K562 (cell line): ENCODE results near the gene ACRBP. TPM values are rescaled to one million over a fixed set of nuclear protein-coding genes. Genes with fewer than 3 reads are reported as not detected.
A peak's percentile ranks its signal among the peaks of the same experiment; 100 is the strongest.

ENCODE experiments used
- CAMTA2 ChIP-seq: fragments of 250-450 bp; sonication (Bioruptor Pico); conservative IDR thresholded peaks from 2 replicates; pipeline ENCODE4 v1.5.1; 2022
- CHD2 ChIP-seq: IDR thresholded peaks from 2 replicates; pipeline ENCODE4 v1.6.1; 2011; ENCODE audit warnings: low read depth, low read length
- EP400 ChIP-seq: fragments of 450-650 bp; IDR thresholded peaks from 2 replicates; pipeline ENCODE4 v1.6.1; 2017; ENCODE audit warnings: antibody characterized with exemption, mild to moderate bottlenecking, moderate library complexity
- HNRNPH1 ChIP-seq: fragments of 200-400 bp; formaldehyde crosslinking; optimal IDR thresholded peaks from 2 replicates; pipeline ENCODE3; 2017; ENCODE audit warnings: low read depth, mild to moderate bottlenecking, low read length, moderate library complexity
- MAFK ChIP-seq: IDR thresholded peaks from 2 replicates; pipeline ENCODE4 v1.6.1; 2011; ENCODE audit warnings: low read length, improper control_type of control experiment
- NCOA6 ChIP-seq: fragments of 450-650 bp; IDR thresholded peaks from 2 replicates; pipeline ENCODE4 v1.6.1; 2017; ENCODE audit warnings: mild to moderate bottlenecking
- RBM22 ChIP-seq: fragments of 200-400 bp; formaldehyde crosslinking; IDR thresholded peaks from 2 replicates; pipeline ENCODE4 v1.6.1; 2018; ENCODE audit warnings: low read length, low read depth; ENCODE audit not compliant: poor library complexity, severe bottlenecking
- VEZF1 ChIP-seq: fragments of 200-800 bp; sonication (Bioruptor generic); IDR thresholded peaks from 2 replicates; pipeline ENCODE4 v1.6.1; 2017; ENCODE audit warnings: missing genetic modification characterization, missing compliant biosample characterization
- XRCC4 ChIP-seq: IDR thresholded peaks from one replicate; pipeline ENCODE4 v1.6.1; 2011; ENCODE audit not compliant: insufficient read depth, insufficient read length; ENCODE audit errors: extremely low read depth
- polyA plus RNA-seq, 8 experiments: library from polyadenylated mRNA; depleted of rRNA in 4 of 8; stranded (reverse) in 5 of 8; unstranded in 3 of 8; fragments of >200 nt; fragmentation: Nextera tagmentation in 2 of 8; fragmentation: Illumina TruSeq in 1 of 8; extraction: Ambion mirVana in 2 of 8; extraction: Trizol in 1 of 8; gene quantifications; 2 replicates each; pipeline versions ENCODE4 v1.2.1 to v1.2.3, GENCODE V29; 2011 to 2014; ENCODE audit warnings: inconsistent platforms in 1 of 8, missing spikeins in 1 of 8
- total RNA-seq, 7 experiments: library from RNA; depleted of rRNA in 6 of 7; stranded (reverse); fragments of >200 nt in 6 of 7; fragmentation: Illumina TruSeq in 2 of 7; extraction: Trizol in 2 of 7; gene quantifications; 2 replicates each; pipeline versions ENCODE4 v1.2.1 to v1.2.3, GENCODE V29; 2011 to 2021; ENCODE audit warnings: low replicate concordance in 1 of 7
- TF ChIP-seq, protein P1 (sequence below): fragments of 450-650 bp; IDR thresholded peaks from 2 replicates; pipeline ENCODE4 v1.6.1; 2016; ENCODE audit warnings: mild to moderate bottlenecking, moderate library complexity
- TF ChIP-seq, protein P2 (sequence below): fragments of 250-450 bp; sonication (Bioruptor Pico); IDR thresholded peaks from 2 replicates; pipeline ENCODE4 v1.4.0; 2020; ENCODE audit warnings: mild to moderate bottlenecking, moderate library complexity

Gene ACRBP
- total and polyA plus RNA-seq, 9 of the 15 experiments (the other 6 are each of a cell fraction or from before 2014, with no cell fraction given): 3.1 to 31.8 (median 8.4) TPM

GRCh38 chr12:6613015-6613775 lies 34.0 kb downstream of the ACRBP start (continued):
- TF ChIP-seq, protein P1, sequence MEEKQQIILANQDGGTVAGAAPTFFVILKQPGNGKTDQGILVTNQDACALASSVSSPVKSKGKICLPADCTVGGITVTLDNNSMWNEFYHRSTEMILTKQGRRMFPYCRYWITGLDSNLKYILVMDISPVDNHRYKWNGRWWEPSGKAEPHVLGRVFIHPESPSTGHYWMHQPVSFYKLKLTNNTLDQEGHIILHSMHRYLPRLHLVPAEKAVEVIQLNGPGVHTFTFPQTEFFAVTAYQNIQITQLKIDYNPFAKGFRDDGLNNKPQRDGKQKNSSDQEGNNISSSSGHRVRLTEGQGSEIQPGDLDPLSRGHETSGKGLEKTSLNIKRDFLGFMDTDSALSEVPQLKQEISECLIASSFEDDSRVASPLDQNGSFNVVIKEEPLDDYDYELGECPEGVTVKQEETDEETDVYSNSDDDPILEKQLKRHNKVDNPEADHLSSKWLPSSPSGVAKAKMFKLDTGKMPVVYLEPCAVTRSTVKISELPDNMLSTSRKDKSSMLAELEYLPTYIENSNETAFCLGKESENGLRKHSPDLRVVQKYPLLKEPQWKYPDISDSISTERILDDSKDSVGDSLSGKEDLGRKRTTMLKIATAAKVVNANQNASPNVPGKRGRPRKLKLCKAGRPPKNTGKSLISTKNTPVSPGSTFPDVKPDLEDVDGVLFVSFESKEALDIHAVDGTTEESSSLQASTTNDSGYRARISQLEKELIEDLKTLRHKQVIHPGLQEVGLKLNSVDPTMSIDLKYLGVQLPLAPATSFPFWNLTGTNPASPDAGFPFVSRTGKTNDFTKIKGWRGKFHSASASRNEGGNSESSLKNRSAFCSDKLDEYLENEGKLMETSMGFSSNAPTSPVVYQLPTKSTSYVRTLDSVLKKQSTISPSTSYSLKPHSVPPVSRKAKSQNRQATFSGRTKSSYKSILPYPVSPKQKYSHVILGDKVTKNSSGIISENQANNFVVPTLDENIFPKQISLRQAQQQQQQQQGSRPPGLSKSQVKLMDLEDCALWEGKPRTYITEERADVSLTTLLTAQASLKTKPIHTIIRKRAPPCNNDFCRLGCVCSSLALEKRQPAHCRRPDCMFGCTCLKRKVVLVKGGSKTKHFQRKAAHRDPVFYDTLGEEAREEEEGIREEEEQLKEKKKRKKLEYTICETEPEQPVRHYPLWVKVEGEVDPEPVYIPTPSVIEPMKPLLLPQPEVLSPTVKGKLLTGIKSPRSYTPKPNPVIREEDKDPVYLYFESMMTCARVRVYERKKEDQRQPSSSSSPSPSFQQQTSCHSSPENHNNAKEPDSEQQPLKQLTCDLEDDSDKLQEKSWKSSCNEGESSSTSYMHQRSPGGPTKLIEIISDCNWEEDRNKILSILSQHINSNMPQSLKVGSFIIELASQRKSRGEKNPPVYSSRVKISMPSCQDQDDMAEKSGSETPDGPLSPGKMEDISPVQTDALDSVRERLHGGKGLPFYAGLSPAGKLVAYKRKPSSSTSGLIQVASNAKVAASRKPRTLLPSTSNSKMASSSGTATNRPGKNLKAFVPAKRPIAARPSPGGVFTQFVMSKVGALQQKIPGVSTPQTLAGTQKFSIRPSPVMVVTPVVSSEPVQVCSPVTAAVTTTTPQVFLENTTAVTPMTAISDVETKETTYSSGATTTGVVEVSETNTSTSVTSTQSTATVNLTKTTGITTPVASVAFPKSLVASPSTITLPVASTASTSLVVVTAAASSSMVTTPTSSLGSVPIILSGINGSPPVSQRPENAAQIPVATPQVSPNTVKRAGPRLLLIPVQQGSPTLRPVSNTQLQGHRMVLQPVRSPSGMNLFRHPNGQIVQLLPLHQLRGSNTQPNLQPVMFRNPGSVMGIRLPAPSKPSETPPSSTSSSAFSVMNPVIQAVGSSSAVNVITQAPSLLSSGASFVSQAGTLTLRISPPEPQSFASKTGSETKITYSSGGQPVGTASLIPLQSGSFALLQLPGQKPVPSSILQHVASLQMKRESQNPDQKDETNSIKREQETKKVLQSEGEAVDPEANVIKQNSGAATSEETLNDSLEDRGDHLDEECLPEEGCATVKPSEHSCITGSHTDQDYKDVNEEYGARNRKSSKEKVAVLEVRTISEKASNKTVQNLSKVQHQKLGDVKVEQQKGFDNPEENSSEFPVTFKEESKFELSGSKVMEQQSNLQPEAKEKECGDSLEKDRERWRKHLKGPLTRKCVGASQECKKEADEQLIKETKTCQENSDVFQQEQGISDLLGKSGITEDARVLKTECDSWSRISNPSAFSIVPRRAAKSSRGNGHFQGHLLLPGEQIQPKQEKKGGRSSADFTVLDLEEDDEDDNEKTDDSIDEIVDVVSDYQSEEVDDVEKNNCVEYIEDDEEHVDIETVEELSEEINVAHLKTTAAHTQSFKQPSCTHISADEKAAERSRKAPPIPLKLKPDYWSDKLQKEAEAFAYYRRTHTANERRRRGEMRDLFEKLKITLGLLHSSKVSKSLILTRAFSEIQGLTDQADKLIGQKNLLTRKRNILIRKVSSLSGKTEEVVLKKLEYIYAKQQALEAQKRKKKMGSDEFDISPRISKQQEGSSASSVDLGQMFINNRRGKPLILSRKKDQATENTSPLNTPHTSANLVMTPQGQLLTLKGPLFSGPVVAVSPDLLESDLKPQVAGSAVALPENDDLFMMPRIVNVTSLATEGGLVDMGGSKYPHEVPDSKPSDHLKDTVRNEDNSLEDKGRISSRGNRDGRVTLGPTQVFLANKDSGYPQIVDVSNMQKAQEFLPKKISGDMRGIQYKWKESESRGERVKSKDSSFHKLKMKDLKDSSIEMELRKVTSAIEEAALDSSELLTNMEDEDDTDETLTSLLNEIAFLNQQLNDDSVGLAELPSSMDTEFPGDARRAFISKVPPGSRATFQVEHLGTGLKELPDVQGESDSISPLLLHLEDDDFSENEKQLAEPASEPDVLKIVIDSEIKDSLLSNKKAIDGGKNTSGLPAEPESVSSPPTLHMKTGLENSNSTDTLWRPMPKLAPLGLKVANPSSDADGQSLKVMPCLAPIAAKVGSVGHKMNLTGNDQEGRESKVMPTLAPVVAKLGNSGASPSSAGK: peak; percentile 15; the same call in 1 of the 2 replicates
- no peak for TF ChIP-seq NCOA6
- peak; percentile 98 for TF ChIP-seq VEZF1 (CRISPR knock-in tag)
- TF ChIP-seq, protein P2, sequence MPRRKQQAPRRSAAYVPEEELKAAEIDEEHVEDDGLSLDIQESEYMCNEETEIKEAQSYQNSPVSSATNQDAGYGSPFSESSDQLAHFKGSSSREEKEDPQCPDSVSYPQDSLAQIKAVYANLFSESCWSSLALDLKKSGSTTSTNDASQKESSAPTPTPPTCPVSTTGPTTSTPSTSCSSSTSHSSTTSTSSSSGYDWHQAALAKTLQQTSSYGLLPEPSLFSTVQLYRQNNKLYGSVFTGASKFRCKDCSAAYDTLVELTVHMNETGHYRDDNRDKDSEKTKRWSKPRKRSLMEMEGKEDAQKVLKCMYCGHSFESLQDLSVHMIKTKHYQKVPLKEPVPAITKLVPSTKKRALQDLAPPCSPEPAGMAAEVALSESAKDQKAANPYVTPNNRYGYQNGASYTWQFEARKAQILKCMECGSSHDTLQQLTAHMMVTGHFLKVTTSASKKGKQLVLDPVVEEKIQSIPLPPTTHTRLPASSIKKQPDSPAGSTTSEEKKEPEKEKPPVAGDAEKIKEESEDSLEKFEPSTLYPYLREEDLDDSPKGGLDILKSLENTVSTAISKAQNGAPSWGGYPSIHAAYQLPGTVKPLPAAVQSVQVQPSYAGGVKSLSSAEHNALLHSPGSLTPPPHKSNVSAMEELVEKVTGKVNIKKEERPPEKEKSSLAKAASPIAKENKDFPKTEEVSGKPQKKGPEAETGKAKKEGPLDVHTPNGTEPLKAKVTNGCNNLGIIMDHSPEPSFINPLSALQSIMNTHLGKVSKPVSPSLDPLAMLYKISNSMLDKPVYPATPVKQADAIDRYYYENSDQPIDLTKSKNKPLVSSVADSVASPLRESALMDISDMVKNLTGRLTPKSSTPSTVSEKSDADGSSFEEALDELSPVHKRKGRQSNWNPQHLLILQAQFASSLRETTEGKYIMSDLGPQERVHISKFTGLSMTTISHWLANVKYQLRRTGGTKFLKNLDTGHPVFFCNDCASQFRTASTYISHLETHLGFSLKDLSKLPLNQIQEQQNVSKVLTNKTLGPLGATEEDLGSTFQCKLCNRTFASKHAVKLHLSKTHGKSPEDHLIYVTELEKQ (CRISPR knock-in tag): no peak
- TF ChIP-seq XRCC4: no peak
- peak; percentile 50; the same call in 1 of the 2 replicates for TF ChIP-seq EP400
- peak; percentile 22; the same call in 1 of the 2 replicates for TF ChIP-seq CHD2
- no peak for TF ChIP-seq HNRNPH1
- TF ChIP-seq RBM22: no peak
- TF ChIP-seq MAFK: no peak
- no peak for TF ChIP-seq CAMTA2
